A549 (cell line): ENCODE measurements around the gene GRHL3.

ENCODE experiments used
- CTCF ChIP-seq: fragments of >200 bp; sonication (Bioruptor Twin); formaldehyde crosslinking; IDR thresholded peaks from 3 replicates; pipeline ENCODE4 v1.5.1; 2016
- EP300 ChIP-seq, 2 experiments: fragments of >200 bp; sonication (Bioruptor Twin); formaldehyde crosslinking; IDR thresholded peaks; 2 replicates in 1 of 2; 3 replicates in 1 of 2; pipeline ENCODE4 v1.6.1; 2016 to 2017
- POLR2A ChIP-seq: IDR thresholded peaks from 2 replicates; pipeline ENCODE4 v1.6.1; 2012; ENCODE audit warnings: mild to moderate bottlenecking, low read length

GRCh38 chr1:24327891-24328290 lies 8.7 kb downstream of the GRHL3 start:
- TF ChIP-seq CTCF = no peak
- no peak for TF ChIP-seq EP300 (IDR thresholded peaks at IDR 0.05)
- no peak for TF ChIP-seq POLR2A
